Breast epithelium (tissue), 3 donors: ENCODE measurements around the gene CPHXL2.

Experiments used
- CTCF ChIP-seq, 3 donors: fragments of 450-650 bp; IDR thresholded peaks; one replicate each; pipeline ENCODE4 v1.5.1; 2016 to 2017; ENCODE audit warnings: antibody characterized with exemption in 3 of 3, mild to moderate bottlenecking in 3 of 3, moderate library complexity in 3 of 3
- POLR2A ChIP-seq: fragments of 450-650 bp; IDR thresholded peaks from one replicate; pipeline ENCODE4 v1.6.1; 2016; ENCODE audit warnings: antibody characterized with exemption, mild to moderate bottlenecking, moderate library complexity
- POLR2AphosphoS5 ChIP-seq, 3 donors: sonication (generic); formaldehyde crosslinking; IDR thresholded peaks; one replicate each; pipeline ENCODE4 v1.6.1; 2017; ENCODE audit warnings: antibody characterized with exemption in 3 of 3

DNA sequence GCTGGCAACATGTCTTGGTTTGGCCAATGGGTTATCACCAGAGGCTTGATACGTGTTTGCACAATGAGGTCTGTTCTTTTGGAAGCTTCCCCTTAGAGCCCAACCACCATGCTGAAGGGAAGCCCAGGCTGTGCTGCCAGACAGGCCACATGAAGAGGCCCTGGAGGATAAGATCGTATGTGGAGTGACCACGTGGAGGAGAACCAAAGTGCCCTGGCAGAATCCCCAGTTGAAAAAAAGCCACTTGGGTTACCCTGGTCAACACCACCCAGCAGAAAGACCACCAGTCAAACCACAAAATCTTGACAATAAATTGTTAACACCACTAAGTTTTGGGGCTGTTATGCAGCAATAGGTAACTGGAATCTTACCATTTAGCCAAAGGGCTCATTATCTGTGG lies 46.8 kb downstream of the CPHXL2 start:
- no peak for TF ChIP-seq POLR2AphosphoS5 (IDR thresholded peaks at IDR 0.05)
- TF ChIP-seq CTCF (IDR thresholded peaks at IDR 0.05), result no peak
- no peak for TF ChIP-seq POLR2A
